Transverse colon (tissue), 4 donors: ENCODE results near the gene ABT1. TPM values are rescaled to one million over a fixed set of nuclear protein-coding genes. Genes with fewer than 3 reads are reported as not detected.

Experiments used
- DNase-seq: peaks from one replicate; pipeline ENCODE4 v3.0.0-alpha.2; 2019
- H3K27ac ChIP-seq, 4 donors: fragments of 200-600 bp; sonication (generic); 2 replicates each; pipeline ENCODE4 v1.5.1; 2016 to 2018; ENCODE audit warnings: inconsistent platforms in 4 of 4
- H3K27me3 ChIP-seq: fragments of 200-600 bp; sonication (generic); 2 replicates; pipeline ENCODE4 v1.5.1; 2017; ENCODE audit warnings: inconsistent platforms
- H3K36me3 ChIP-seq, 4 donors: fragments of 200-600 bp; sonication (generic); 2 replicates each; pipeline ENCODE4 v1.5.1; 2017 to 2019; ENCODE audit warnings: inconsistent platforms in 4 of 4
- H3K4me1 ChIP-seq, 4 donors: fragments of 200-600 bp; sonication (generic); 2 replicates each; pipeline ENCODE4 v1.5.1; 2017 to 2020; ENCODE audit warnings: inconsistent platforms in 4 of 4
- H3K4me3 ChIP-seq, 4 donors: fragments of 200-600 bp; sonication (generic); 1 replicate in 1 of 4; 2 replicates in 3 of 4; pipeline versions ENCODE4 v1.5.1 to v1.6.1; 2017 to 2019; ENCODE audit warnings: inconsistent platforms in 4 of 4
- H3K9me3 ChIP-seq, 2 donors: fragments of 200-600 bp; sonication (generic); 2 replicates each; pipeline ENCODE4 v1.5.1; 2017 to 2019; ENCODE audit warnings: inconsistent platforms in 2 of 2
- CTCF ChIP-seq, 5 experiments: fragments of 200-600 bp in 3 of 5; fragments of 450-650 bp in 2 of 5; sonication (generic) in 3 of 5; IDR thresholded peaks; 1 replicate in 2 of 5; 2 replicates in 3 of 5; pipeline ENCODE4 v1.5.1; 2016 to 2017; ENCODE audit warnings: antibody characterized with exemption in 5 of 5, inconsistent platforms in 3 of 5, mild to moderate bottlenecking in 2 of 5, moderate library complexity in 1 of 5
- EP300 ChIP-seq: sonication (generic); formaldehyde crosslinking; IDR thresholded peaks from one replicate; pipeline ENCODE4 v1.6.1; 2017; ENCODE audit warnings: antibody characterized with exemption, low read depth
- POLR2A ChIP-seq: fragments of 450-650 bp; IDR thresholded peaks from one replicate; pipeline ENCODE4 v1.6.1; 2016; ENCODE audit warnings: antibody characterized with exemption, mild to moderate bottlenecking, moderate library complexity
- POLR2AphosphoS5 ChIP-seq, 3 donors: sonication (generic); formaldehyde crosslinking; IDR thresholded peaks; one replicate each; pipeline ENCODE4 v1.6.1; 2016; ENCODE audit warnings: antibody characterized with exemption in 3 of 3
- WGBS, 2 donors: methylation state at CpG; one replicate each; pipeline ENCODE4 v1.1.5; 2018; ENCODE audit warnings: low coverage in 1 of 2; 5-methylcytosine and 5-hydroxymethylcytosine counted together
- in situ Hi-C, 4 donors: fragments of 200-750 bp; cut with MboI; loops; one replicate each; pipeline versions ENCODE4 v1.15.0 to v1.15.1; 2017; ENCODE audit warnings: low sequenced_read_pairs in 3 of 4, low pct_ligation_motif_present in 1 of 4, low pct_unique_long_range_greater_than_20kb in 1 of 4
- intact Hi-C: fragments of 100-400 bp; cut with DNase I; formaldehyde crosslinking; loops from one replicate; pipeline ENCODE4 v1.15.1; 2023; ENCODE audit warnings: low total_unique reads
- total RNA-seq, 4 donors: library from RNA; depleted of rRNA; stranded (reverse); fragments of >200 nt; gene quantifications; one replicate each; pipeline ENCODE4 v1.1.0, GENCODE V29; 2016

ABT1 gene
- total RNA-seq, 4 donors from 2014 or later = 5.6 to 16.5 (median 12.4) TPM

- in situ Hi-C loops = loop anchor here in 1 of 4 donors (10.0 kb wide), 1 partner anchor 484 kb away; no protein-coding TSS in a partner anchor
- TF ChIP-seq POLR2A = no peak
- TF ChIP-seq CTCF (IDR thresholded peaks at IDR 0.05) = no peak
- no peak for TF ChIP-seq EP300
- no peak for TF ChIP-seq POLR2AphosphoS5 (IDR thresholded peaks at IDR 0.05)
- no peaks in the 10 kb centered on the region for H3K27me3 ChIP-seq
- H3K4me1 ChIP-seq = peaks cover 6 to 15% (median 8%) of the 10 kb centered on the region in 4 donors
- H3K4me3 ChIP-seq = no peak overlapping the region
- H3K9me3 ChIP-seq = no peaks in the 10 kb centered on the region
- DNase-seq = no peak
- peaks cover 0 to 21% (median 5%) of the 10 kb centered on the region in 4 donors for H3K36me3 ChIP-seq
- no peak overlapping the region for H3K27ac ChIP-seq
- intact Hi-C loops = no loop called here
These were observed 4.0 kb downstream of the ABT1 start for GRCh38 chr6:26600759-26601158.

GRCh38 chr6:26602262-26602661, 5.5 kb downstream of the ABT1 start:
- WGBS, 2 donors = 76 to 80% methylated on average over 3 of the region's 3 CpGs
- Histone ChIP-seq H3K27me3 (no peaks in the 10 kb centered on the region), H3K4me1 (peaks cover 6 to 9% (median 8%) of the 10 kb centered on the region in 4 donors), H3K27ac (no peak overlapping the region), H3K4me3 (no peak overlapping the region), H3K36me3 (peaks cover 0 to 21% (median 5%) of the 10 kb centered on the region in 4 donors), H3K9me3 (no peaks in the 10 kb centered on the region)
- DNase-seq = no peak
- TF ChIP-seq EP300 (no peak), POLR2AphosphoS5 (IDR thresholded peaks at IDR 0.05) (no peak), POLR2A (no peak), CTCF (IDR thresholded peaks at IDR 0.05) (no peak)
- in situ Hi-C loops (loop anchor here in 1 of 4 donors (10.0 kb wide), 1 partner anchor 483 kb away; no protein-coding TSS in a partner anchor), intact Hi-C loops (no loop called here)

DNA sequence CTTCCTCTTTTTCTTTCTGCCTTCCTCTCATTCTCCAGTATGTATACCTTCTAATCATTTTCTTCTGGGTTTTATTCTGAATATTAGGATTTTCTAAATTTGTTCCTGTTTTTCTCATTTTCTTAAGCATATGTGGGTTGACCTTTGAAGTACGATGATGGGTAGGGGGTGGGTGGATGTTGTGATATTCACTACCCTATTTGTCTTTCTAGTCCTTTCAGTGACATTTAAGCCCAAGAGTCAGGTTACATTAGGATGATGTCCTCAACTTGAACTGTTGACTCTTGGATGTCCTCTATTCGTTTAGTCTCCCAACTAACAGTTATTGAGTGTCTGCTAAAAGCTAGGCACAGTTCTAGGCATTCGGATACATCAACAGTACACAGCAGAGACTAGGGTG, 7.3 kb downstream of the ABT1 start:
- in situ Hi-C loops = loop anchor here in 1 of 4 donors (10.0 kb wide), 1 partner anchor 481 kb away; no protein-coding TSS in a partner anchor
- 67 to 71% methylated on average over 2 to 3 of the region's 3 CpGs for WGBS, 2 donors
- peaks cover 0 to 12% (median 0%) of the 10 kb centered on the region in 4 donors for H3K36me3 ChIP-seq
- DNase-seq = no peak
- TF ChIP-seq POLR2AphosphoS5 (IDR thresholded peaks at IDR 0.05) (no peak), POLR2A (no peak), CTCF (IDR thresholded peaks at IDR 0.05) (no peak), EP300 (no peak)
- no peaks in the 10 kb centered on the region for H3K27me3 ChIP-seq
- no peak overlapping the region for H3K4me3 ChIP-seq
- peaks cover 0 to 5% (median 3%) of the 10 kb centered on the region in 4 donors for H3K4me1 ChIP-seq
- no peak overlapping the region for H3K27ac ChIP-seq
- H3K9me3 ChIP-seq = no peaks in the 10 kb centered on the region
- intact Hi-C loops = no loop called here

GRCh38 chr6:26604797-26605196, 8.0 kb downstream of the ABT1 start:
- 58 to 61% methylated on average over 3 of the region's 3 CpGs for WGBS, 2 donors
- intact Hi-C loops = loop anchor here (5.0 kb wide), 1 partner anchor 473 kb away; no protein-coding TSS in a partner anchor

More at GRCh38 chr6:26604797-26605196, 8.0 kb downstream of the ABT1 start:
- in situ Hi-C loops = loop anchor here in 2 of 4 donors (5.0 to 10.0 kb wide), 2 partner anchors 478 to 480 kb away; no protein-coding TSS in a partner anchor
- DNase-seq = no peak
- no peaks in the 10 kb centered on the region for H3K9me3 ChIP-seq
- H3K4me1 ChIP-seq = peaks cover 0 to 5% (median 3%) of the 10 kb centered on the region in 4 donors
- no peak overlapping the region for H3K27ac ChIP-seq
- no peaks in the 10 kb centered on the region for H3K27me3 ChIP-seq
- TF ChIP-seq POLR2AphosphoS5 (IDR thresholded peaks at IDR 0.05) = no peak
- TF ChIP-seq POLR2A = no peak
- no peak for TF ChIP-seq EP300
- no peak for TF ChIP-seq CTCF (IDR thresholded peaks at IDR 0.05)
- H3K36me3 ChIP-seq = peaks cover 0 to 4% (median 0%) of the 10 kb centered on the region in 4 donors
- no peak overlapping the region for H3K4me3 ChIP-seq
